GM23338 (cell line): ENCODE data around the gene SLC34A3. TPM values are rescaled to one million over a fixed set of nuclear protein-coding genes. Genes with fewer than 3 reads are reported as not detected.

ENCODE experiments used
- ATAC-seq: fragments of 200-7000 bp; cut with Tn5 transposase; 3 replicates; pipeline ENCODE4 v1.9.1; 2020
- DNase-seq: peaks from one replicate; pipeline ENCODE4 v3.0.0-alpha.2; 2015; ENCODE audit warnings: low spot score
- H2AFZ ChIP-seq: fragments of 200-600 bp; sonication (generic); 2 replicates; pipeline ENCODE4 v1.8.0; 2016; ENCODE audit warnings: antibody characterized with exemption, mild to moderate bottlenecking, moderate library complexity
- H3F3A ChIP-seq: fragments of 200-600 bp; sonication (generic); replicated peaks from 2 replicates; pipeline ENCODE4 v1.8.0; 2017; ENCODE audit warnings: antibody characterized with exemption, mixed run types, low read depth
- H3K27ac ChIP-seq: fragments of 200-600 bp; sonication (generic); 2 replicates; pipeline ENCODE4 v1.6.1; 2016; ENCODE audit warnings: low read depth
- H3K27me3 ChIP-seq: fragments of 200-600 bp; sonication (generic); 2 replicates; pipeline ENCODE4 v1.8.0; 2016; ENCODE audit warnings: mild to moderate bottlenecking, mixed run types, moderate library complexity; ENCODE audit not compliant: insufficient read depth
- H3K36me3 ChIP-seq: fragments of 200-600 bp; sonication (generic); 2 replicates; pipeline ENCODE4 v1.8.0; 2016; ENCODE audit warnings: mild to moderate bottlenecking; ENCODE audit not compliant: insufficient read depth
- H3K4me1 ChIP-seq: fragments of 200-600 bp; sonication (generic); 2 replicates; pipeline ENCODE4 v1.8.0; 2016; ENCODE audit warnings: mild to moderate bottlenecking, moderate library complexity; ENCODE audit not compliant: insufficient read depth
- H3K4me2 ChIP-seq: fragments of 200-600 bp; sonication (generic); 2 replicates; pipeline ENCODE4 v1.7.1; 2017; ENCODE audit warnings: mixed run types
- H3K4me3 ChIP-seq: fragments of 200-600 bp; sonication (generic); 2 replicates; pipeline ENCODE4 v1.6.1; 2016; ENCODE audit warnings: mixed run types
- H3K79me2 ChIP-seq: fragments of 200-600 bp; sonication (generic); replicated peaks from 2 replicates; pipeline ENCODE4 v1.8.0; 2017; ENCODE audit warnings: mild to moderate bottlenecking; ENCODE audit not compliant: insufficient read depth
- H3K9me2 ChIP-seq: fragments of 200-600 bp; sonication (generic); 2 replicates; pipeline ENCODE4 v1.8.0; 2017; ENCODE audit not compliant: insufficient read depth
- H4K20me1 ChIP-seq: fragments of 200-600 bp; sonication (generic); replicated peaks from 2 replicates; pipeline ENCODE4 v1.8.0; 2017; ENCODE audit warnings: mild to moderate bottlenecking; ENCODE audit not compliant: insufficient read depth
- H3K27ac Mint-ChIP-seq: 2 replicates; pipeline ENCODE4 v1.8.0; 2020; ENCODE audit warnings: inconsistent platforms, mild to moderate bottlenecking, moderate library complexity, mixed read lengths
- H3K27me3 Mint-ChIP-seq: 3 replicates; pipeline ENCODE4 v1.8.0; 2022; ENCODE audit warnings: low read depth, mild to moderate bottlenecking, moderate library complexity, mixed read lengths, inconsistent platforms; ENCODE audit not compliant: insufficient read depth, poor library complexity
- H3K36me3 Mint-ChIP-seq: 3 replicates; pipeline ENCODE4 v1.8.0; 2021; ENCODE audit warnings: low read depth, mild to moderate bottlenecking, inconsistent platforms, moderate library complexity, mixed read lengths
- H3K4me1 Mint-ChIP-seq: 3 replicates; pipeline ENCODE4 v1.8.0; 2020; ENCODE audit warnings: mild to moderate bottlenecking, inconsistent platforms, mixed read lengths
- H3K4me3 Mint-ChIP-seq: 3 replicates; pipeline ENCODE4 v1.8.0; 2021; ENCODE audit warnings: moderate library complexity, mild to moderate bottlenecking, inconsistent platforms, mixed read lengths
- H3K9me3 Mint-ChIP-seq: 3 replicates; pipeline ENCODE4 v1.8.0; 2020; ENCODE audit warnings: moderate library complexity, mild to moderate bottlenecking, inconsistent platforms, mixed read lengths
- CREB1 ChIP-seq: fragments of 250-450 bp; sonication (Bioruptor Pico); IDR thresholded peaks from 2 replicates; pipeline ENCODE4 v1.5.0; 2020; ENCODE audit warnings: low read depth, mild to moderate bottlenecking, moderate library complexity
- EZH2 ChIP-seq: fragments of 200-600 bp; sonication (generic); IDR thresholded peaks from one replicate; pipeline ENCODE4 v1.8.0; 2017; ENCODE audit warnings: antibody characterized with exemption, mild to moderate bottlenecking, low read depth; ENCODE audit not compliant: unreplicated experiment
- EZH2phosphoT487 ChIP-seq: fragments of 200-600 bp; sonication (generic); IDR thresholded peaks from one replicate; pipeline ENCODE4 v1.8.1; 2018; ENCODE audit warnings: antibody characterized with exemption; ENCODE audit not compliant: unreplicated experiment
- NANOG ChIP-seq: IDR thresholded peaks from 2 replicates; pipeline ENCODE4 v1.6.1; 2016; ENCODE audit warnings: antibody characterized with exemption, borderline replicate concordance
- POLR2AphosphoS5 ChIP-seq: IDR thresholded peaks from 2 replicates; pipeline ENCODE4 v1.6.1; 2016; ENCODE audit warnings: antibody characterized with exemption, low read depth
- REST ChIP-seq: IDR thresholded peaks from one replicate; pipeline ENCODE4 v1.6.1; 2018; ENCODE audit warnings: antibody characterized with exemption; ENCODE audit not compliant: unreplicated experiment
- STAT1 ChIP-seq: IDR thresholded peaks from one replicate; pipeline ENCODE4 v1.6.1; 2016; ENCODE audit warnings: antibody characterized with exemption; ENCODE audit not compliant: unreplicated experiment
- ZNF114 ChIP-seq: fragments of 250-450 bp; sonication (Bioruptor Pico); IDR thresholded peaks from 2 replicates; pipeline ENCODE4 v1.5.0; 2020; ENCODE audit warnings: mild to moderate bottlenecking, moderate library complexity
- ZNF331 ChIP-seq: fragments of 250-450 bp; sonication (Bioruptor Pico); IDR thresholded peaks from 2 replicates; pipeline ENCODE4 v1.5.0; 2020; ENCODE audit warnings: low read depth, mild to moderate bottlenecking, moderate library complexity
- polyA plus RNA-seq: library from polyadenylated mRNA; unstranded; fragments of >200 nt; fragmentation: Nextera tagmentation; extraction: Ambion mirVana; gene quantifications from 2 replicates; pipeline ENCODE4 v1.2.1, GENCODE V29; 2016
- total RNA-seq: library from RNA; depleted of rRNA; stranded (reverse); fragments of >200 nt; shearing (Covaris generic); gene quantifications from 2 replicates; pipeline ENCODE4 v1.2.3, GENCODE V29; 2014

SLC34A3 gene
- total and polyA plus RNA-seq, 2 experiments from 2014 or later: not detected

GRCh38 chr9:137254624-137255447 is 24.1 kb downstream of the SLC34A3 start, which contains the start of gene NELFB:
TSS of gene NELFB (plus strand) at chr9:137255327.
- H2AFZ ChIP-seq: peak within 1 kb of the TSS; percentile 94
- Mint-ChIP-seq H3K27ac (peak within 1 kb of the TSS; percentile 28; the same call in 1 of the 2 replicates), H3K4me3 (peak within 1 kb of the TSS; percentile 89), H3K4me1 (peaks cover 11% of the 10 kb centered on the region), H3K27me3 (peaks cover 21% of the 10 kb centered on the region), H3K9me3 (no peaks in the 10 kb centered on the region), H3K36me3 (peaks cover 19% of the 10 kb centered on the region; the same call in 2 of the 3 replicates)
- no peaks in the 10 kb centered on the region for H3K9me2 ChIP-seq
- peak within 1 kb of the TSS; percentile 98 for H3K4me2 ChIP-seq
- H3K4me1 ChIP-seq: peaks cover 13% of the 10 kb centered on the region; the same call in 1 of the 2 replicates
- peaks cover 4% of the 10 kb centered on the region; the same call in 1 of the 2 replicates for H3K27me3 ChIP-seq
- H4K20me1 ChIP-seq: no peaks in the 10 kb centered on the region; the same call in 1 of the 2 replicates
- H3K79me2 ChIP-seq: peaks cover 24% of the 10 kb centered on the region
- peak; percentile 65 for ATAC-seq
- peak; percentile 37; the same call in 1 of the 2 replicates for TF ChIP-seq CREB1 (CRISPR knock-in tag)
- TF ChIP-seq ZNF331: no peak
- TF ChIP-seq POLR2AphosphoS5: peak; percentile 95
- peak; percentile 88 for DNase-seq
- H3K4me3 ChIP-seq: peak within 1 kb of the TSS; percentile 96
- no peak within 1 kb of the TSS for H3K27ac ChIP-seq
- peaks cover 9% of the 10 kb centered on the region for H3K36me3 ChIP-seq
- peaks cover 12% of the 10 kb centered on the region for H3F3A ChIP-seq

- TF ChIP-seq ZNF114 (CRISPR knock-in tag): no peak
- no peak for TF ChIP-seq EZH2phosphoT487
- TF ChIP-seq ZNF331: no peak
- no peak for TF ChIP-seq CREB1 (CRISPR knock-in tag)
- TF ChIP-seq NANOG: no peak
- peaks cover 19% of the 10 kb centered on the region; the same call in 2 of the 3 replicates for H3K36me3 Mint-ChIP-seq
- Histone ChIP-seq H3K4me3 (peak overlapping the region; percentile 96), H3K4me1 (peaks cover 13% of the 10 kb centered on the region; the same call in 1 of the 2 replicates), H3K4me2 (peak overlapping the region; percentile 94), H4K20me1 (no peaks in the 10 kb centered on the region; the same call in 1 of the 2 replicates), H3F3A (peaks cover 12% of the 10 kb centered on the region), H3K36me3 (peaks cover 9% of the 10 kb centered on the region), H3K9me2 (no peaks in the 10 kb centered on the region), H2AFZ (no peak overlapping the region), H3K79me2 (peaks cover 24% of the 10 kb centered on the region), H3K27ac (no peak overlapping the region), H3K27me3 (peaks cover 4% of the 10 kb centered on the region; the same call in 1 of the 2 replicates)
- no peaks in the 10 kb centered on the region for H3K9me3 Mint-ChIP-seq
- H3K4me3 Mint-ChIP-seq: peak overlapping the region; percentile 89
- H3K27ac Mint-ChIP-seq: no peak overlapping the region; the same call in 1 of the 2 replicates
- peaks cover 8% of the 10 kb centered on the region for H3K4me1 Mint-ChIP-seq
- peak; percentile 67 for DNase-seq
- H3K27me3 Mint-ChIP-seq: peaks cover 16% of the 10 kb centered on the region
- peak; percentile 29 for ATAC-seq
Observed at GRCh38 chr9:137255448-137256114, 24.9 kb downstream of the SLC34A3 start.

DNA sequence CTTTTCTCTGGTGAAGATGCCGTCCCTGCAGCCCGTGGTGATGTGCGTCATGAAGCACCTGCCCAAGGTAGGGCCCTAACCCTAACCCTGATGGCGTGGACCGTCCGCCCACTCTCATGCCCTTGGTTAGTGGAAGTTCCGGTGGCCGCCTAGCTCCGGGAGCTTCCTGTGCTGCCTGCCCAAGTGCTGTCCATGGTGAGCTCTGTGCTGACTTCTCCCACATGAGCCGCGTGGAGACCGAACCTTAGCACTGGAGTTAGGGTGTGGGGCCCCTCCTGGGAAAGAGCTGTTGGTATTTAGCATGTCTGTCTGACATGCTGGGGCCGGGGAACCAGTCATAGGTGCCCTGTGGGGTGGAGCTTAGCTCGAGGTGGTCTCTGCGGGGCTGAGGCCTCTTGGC is 25.7 kb downstream of the SLC34A3 start:
- peak overlapping the region; percentile 94 for H3K4me2 ChIP-seq
- peaks cover 4% of the 10 kb centered on the region; the same call in 1 of the 2 replicates for H3K27me3 ChIP-seq
- DNase-seq (no peak), ATAC-seq (no peak)
- H2AFZ ChIP-seq: no peak overlapping the region
- peaks cover 13% of the 10 kb centered on the region; the same call in 1 of the 2 replicates for H3K4me1 ChIP-seq
- no peaks in the 10 kb centered on the region for H3K9me2 ChIP-seq
- Mint-ChIP-seq H3K36me3 (peaks cover 19% of the 10 kb centered on the region; the same call in 2 of the 3 replicates), H3K27ac (no peak overlapping the region), H3K4me3 (peak overlapping the region; percentile 89), H3K4me1 (peaks cover 6% of the 10 kb centered on the region), H3K27me3 (peaks cover 16% of the 10 kb centered on the region), H3K9me3 (no peaks in the 10 kb centered on the region; the same call in 2 of the 3 replicates)
- H3K79me2 ChIP-seq: peaks cover 24% of the 10 kb centered on the region
- peaks cover 14% of the 10 kb centered on the region for H3F3A ChIP-seq
- H4K20me1 ChIP-seq: no peaks in the 10 kb centered on the region; the same call in 1 of the 2 replicates
- no peak overlapping the region for H3K27ac ChIP-seq
- peaks cover 9% of the 10 kb centered on the region for H3K36me3 ChIP-seq
- H3K4me3 ChIP-seq: peak overlapping the region; percentile 96
- TF ChIP-seq STAT1 (no peak), CREB1 (CRISPR knock-in tag) (no peak), REST (no peak), NANOG (no peak), EZH2phosphoT487 (no peak), ZNF331 (no peak), EZH2 (no peak)
